WTC11 (cell line): ENCODE data around the gene EIF5A. TPM values are rescaled to one million over a fixed set of nuclear protein-coding genes. Genes with fewer than 3 reads are reported as not detected.

Experiments used
- ATAC-seq: fragments of 200-7000 bp; cut with Tn5 transposase; 2 replicates; pipeline ENCODE4 v1.10.0; 2021; ENCODE audit warnings: mild to moderate bottlenecking, moderate library complexity
- CTCF ChIA-PET: fragments of 300-600 bp; sonication (Branson Sonifier 250); formaldehyde crosslinking; loops from one replicate; lab custom pipeline; 2021; ENCODE audit warnings: antibody characterized with exemption; lab: Charles Lee
- POLR2A ChIA-PET: fragments of 350-600 bp; sonication (Branson Sonifier 250); formaldehyde crosslinking; loops from one replicate; lab custom pipeline; 2021; ENCODE audit warnings: antibody characterized with exemption; lab: Charles Lee
- DNase-seq: peaks from one replicate; pipeline ENCODE4 v3.0.0; 2021; ENCODE audit warnings: low spot score
- H3K27ac Mint-ChIP-seq: 2 replicates; pipeline ENCODE4 v1.8.0; 2021; ENCODE audit warnings: mixed read lengths
- H3K27me3 Mint-ChIP-seq: 2 replicates; pipeline ENCODE4 v1.8.0; 2021; ENCODE audit warnings: low read depth, mild to moderate bottlenecking, moderate library complexity, mixed read lengths
- H3K36me3 Mint-ChIP-seq: 2 replicates; pipeline ENCODE4 v1.8.0; 2021; ENCODE audit warnings: mixed read lengths
- H3K4me1 Mint-ChIP-seq: 2 replicates; pipeline ENCODE4 v1.8.0; 2022; ENCODE audit warnings: mixed read lengths
- H3K4me3 Mint-ChIP-seq: 2 replicates; pipeline ENCODE4 v1.8.0; 2021; ENCODE audit warnings: mild to moderate bottlenecking, moderate library complexity, mixed read lengths
- H3K9me3 Mint-ChIP-seq: 2 replicates; pipeline ENCODE4 v1.8.0; 2021; ENCODE audit warnings: mixed read lengths
- CBFB ChIP-seq: sonication (generic); formaldehyde crosslinking; IDR thresholded peaks from 2 replicates; pipeline ENCODE4 v1.8.1; 2022; ENCODE audit warnings: mild to moderate bottlenecking, low read depth, missing genetic modification reagents
- E2F1 ChIP-seq: sonication (generic); formaldehyde crosslinking; IDR thresholded peaks from 2 replicates; pipeline ENCODE4 v1.8.0; 2022; ENCODE audit warnings: mild to moderate bottlenecking, missing genetic modification reagents
- EMX1 ChIP-seq: fragments of 250-450 bp; sonication (Bioruptor Pico); IDR thresholded peaks from 2 replicates; pipeline ENCODE4 v1.8.0; 2021; ENCODE audit warnings: mild to moderate bottlenecking
- FOXJ3 ChIP-seq: sonication (generic); formaldehyde crosslinking; IDR thresholded peaks from 2 replicates; pipeline ENCODE4 v1.9.0; 2021; ENCODE audit warnings: missing genetic modification reagents, mild to moderate bottlenecking, borderline replicate concordance
- GABPB1 ChIP-seq: sonication (generic); formaldehyde crosslinking; IDR thresholded peaks from 2 replicates; pipeline ENCODE4 v1.8.1; 2023; ENCODE audit warnings: mild to moderate bottlenecking, missing genetic modification reagents
- NR3C1 ChIP-seq: sonication (generic); formaldehyde crosslinking; conservative IDR thresholded peaks from 2 replicates; pipeline ENCODE4 v1.8.1; 2023; ENCODE audit warnings: low read depth, mild to moderate bottlenecking, missing genetic modification reagents
- PREB ChIP-seq: sonication (generic); formaldehyde crosslinking; IDR thresholded peaks from 2 replicates; pipeline ENCODE4 v1.8.1; 2022; ENCODE audit warnings: mild to moderate bottlenecking, missing genetic modification reagents, moderate library complexity, borderline replicate concordance
- SMAD4 ChIP-seq: sonication (generic); formaldehyde crosslinking; IDR thresholded peaks from 2 replicates; pipeline ENCODE4 v1.8.0; 2022; ENCODE audit warnings: mild to moderate bottlenecking, missing genetic modification reagents
- TCF7 ChIP-seq: sonication (generic); formaldehyde crosslinking; IDR thresholded peaks from 2 replicates; pipeline ENCODE4 v1.8.0; 2022; ENCODE audit warnings: mild to moderate bottlenecking, low read depth, missing genetic modification reagents, moderate library complexity
- ZBTB21 ChIP-seq: sonication (generic); formaldehyde crosslinking; IDR thresholded peaks from 2 replicates; pipeline ENCODE4 v1.8.1; 2023; ENCODE audit warnings: mild to moderate bottlenecking, missing genetic modification reagents, borderline replicate concordance
- ZNF263 ChIP-seq: sonication (generic); formaldehyde crosslinking; IDR thresholded peaks from 2 replicates; pipeline ENCODE4 v1.8.1; 2022; ENCODE audit warnings: low read depth, mild to moderate bottlenecking, moderate library complexity, missing genetic modification reagents
- ZNF512 ChIP-seq: sonication (generic); formaldehyde crosslinking; IDR thresholded peaks from 2 replicates; pipeline ENCODE4 v1.8.1; 2022; ENCODE audit warnings: missing genetic modification reagents, borderline replicate concordance
- ZNF671 ChIP-seq: fragments of 250-450 bp; sonication (Bioruptor Pico); IDR thresholded peaks from 2 replicates; pipeline ENCODE4 v1.8.0; 2021; ENCODE audit warnings: mild to moderate bottlenecking
- ZSCAN18 ChIP-seq: fragments of 250-450 bp; sonication (Bioruptor Pico); IDR thresholded peaks from 2 replicates; pipeline ENCODE4 v2.1.2; 2022; ENCODE audit warnings: mild to moderate bottlenecking, moderate library complexity
- total RNA-seq: library from RNA; stranded (reverse); gene quantifications from 3 replicates; pipeline ENCODE4 v1.2.3, GENCODE V29; 2021
- TF ChIP-seq, protein P1 (sequence below): sonication (generic); formaldehyde crosslinking; IDR thresholded peaks from 2 replicates; pipeline ENCODE4 v1.8.0; 2022; ENCODE audit warnings: mild to moderate bottlenecking, missing genetic modification reagents
- TF ChIP-seq, protein P2 (sequence below): sonication (generic); formaldehyde crosslinking; IDR thresholded peaks from 2 replicates; pipeline ENCODE4 v1.8.0; 2022; ENCODE audit warnings: mild to moderate bottlenecking, missing genetic modification reagents
- TF ChIP-seq, protein P3 (sequence below): sonication (generic); formaldehyde crosslinking; IDR thresholded peaks from 2 replicates; pipeline ENCODE4 v1.8.0; 2023; ENCODE audit warnings: mild to moderate bottlenecking, missing genetic modification reagents

The EIF5A gene
- total RNA-seq, 1 experiment from 2014 or later, result 1,021 TPM

DNA sequence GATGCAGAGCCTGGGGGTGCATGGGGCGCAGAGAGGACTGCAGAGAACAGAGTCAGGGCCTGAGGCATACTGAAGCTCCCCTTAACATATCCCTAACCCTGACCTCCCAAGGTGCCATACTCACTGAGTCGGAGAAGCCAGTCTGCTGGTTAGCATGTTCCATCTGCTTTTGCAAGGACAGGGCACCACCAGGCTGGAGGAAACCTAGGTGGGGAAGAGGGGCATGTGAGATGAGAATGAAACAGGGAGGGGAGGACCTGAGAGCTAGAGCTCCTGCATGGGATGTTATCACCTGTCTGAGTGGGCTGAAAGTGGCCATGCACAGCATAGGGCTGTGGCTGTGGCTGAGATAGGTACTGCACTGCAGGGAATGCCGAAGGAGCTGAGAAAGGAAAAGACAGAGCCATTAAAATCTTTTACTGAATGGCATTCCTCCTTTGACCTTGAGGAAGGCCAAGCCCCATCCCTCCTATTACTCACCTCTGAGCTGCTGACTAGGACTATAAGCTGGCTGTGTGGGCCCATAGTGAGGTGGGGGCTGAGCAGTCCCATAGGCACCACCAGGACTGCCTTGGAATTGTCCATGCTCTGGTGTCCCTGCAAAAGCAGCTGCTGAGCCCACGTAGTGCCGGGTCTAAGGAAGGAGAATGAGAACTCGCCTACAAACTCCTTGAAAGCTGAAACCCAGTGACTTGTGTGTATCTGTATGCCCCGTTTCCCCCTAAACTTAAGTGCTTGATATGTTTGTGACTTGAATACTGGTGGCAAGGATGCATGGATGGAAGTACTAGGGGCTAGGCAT, 5.9 kb downstream of the EIF5A start:
- ChIA-PET POLR2A (interaction anchor here (1.3 to 3.9 kb wide), 3 partner anchors 16 to 247 kb away, joined by 3 to 21 read pairs (median 4); partner anchors contain the start of genes ACADVL, DLG4 and NEURL4), CTCF (interaction anchor here (0.8 to 3.3 kb wide), 14 partner anchors 16 to 267 kb away, joined by 3 to 19 read pairs (median 5); partner anchors contain the start of genes GABARAP, NEURL4, SLC2A4 and TMEM256)
- H3K27ac Mint-ChIP-seq, result peak overlapping the region; percentile 70
- H3K9me3 Mint-ChIP-seq, result no peaks in the 10 kb centered on the region
- H3K4me3 Mint-ChIP-seq, result peak overlapping the region; percentile 73
- ATAC-seq (peak; percentile 59), DNase-seq (no peak)
- peak; percentile 73 for TF ChIP-seq ZNF671 (CRISPR knock-in tag)
- TF ChIP-seq, protein P1, sequence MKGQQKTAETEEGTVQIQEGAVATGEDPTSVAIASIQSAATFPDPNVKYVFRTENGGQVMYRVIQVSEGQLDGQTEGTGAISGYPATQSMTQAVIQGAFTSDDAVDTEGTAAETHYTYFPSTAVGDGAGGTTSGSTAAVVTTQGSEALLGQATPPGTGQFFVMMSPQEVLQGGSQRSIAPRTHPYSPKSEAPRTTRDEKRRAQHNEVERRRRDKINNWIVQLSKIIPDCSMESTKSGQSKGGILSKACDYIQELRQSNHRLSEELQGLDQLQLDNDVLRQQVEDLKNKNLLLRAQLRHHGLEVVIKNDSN (CRISPR knock-in tag), result no peak
- TF ChIP-seq E2F1 (CRISPR knock-in tag), result no peak
- TF ChIP-seq EMX1, result peak; percentile 82
- TF ChIP-seq NR3C1 (CRISPR knock-in tag), result no peak
- H3K27me3 Mint-ChIP-seq, result no peaks in the 10 kb centered on the region
- H3K4me1 Mint-ChIP-seq, result peaks cover 41% of the 10 kb centered on the region
- peaks cover 54% of the 10 kb centered on the region for H3K36me3 Mint-ChIP-seq

GRCh38 chr17:7313890-7314718, 6.7 kb downstream of the EIF5A start:
- ChIA-PET POLR2A (interaction anchor here (1.3 to 3.9 kb wide), 4 partner anchors 15 to 246 kb away, joined by 3 to 21 read pairs (median 4); partner anchors contain the start of genes ACADVL, ACAP1, DLG4 and NEURL4), CTCF (interaction anchor here (0.8 to 3.3 kb wide), 15 partner anchors 15 to 275 kb away, joined by 3 to 19 read pairs (median 5); partner anchors contain the start of genes GABARAP, NEURL4, SLC2A4 and TMEM256)
- no peaks in the 10 kb centered on the region for H3K27me3 Mint-ChIP-seq
- H3K27ac Mint-ChIP-seq, result peak overlapping the region; percentile 95
- H3K4me1 Mint-ChIP-seq, result peaks cover 38% of the 10 kb centered on the region
- peaks cover 58% of the 10 kb centered on the region for H3K36me3 Mint-ChIP-seq
- H3K4me3 Mint-ChIP-seq, result peak overlapping the region; percentile 73
- no peaks in the 10 kb centered on the region for H3K9me3 Mint-ChIP-seq
- DNase-seq, result no peak
- no peak for ATAC-seq
- TF ChIP-seq, protein P2, sequence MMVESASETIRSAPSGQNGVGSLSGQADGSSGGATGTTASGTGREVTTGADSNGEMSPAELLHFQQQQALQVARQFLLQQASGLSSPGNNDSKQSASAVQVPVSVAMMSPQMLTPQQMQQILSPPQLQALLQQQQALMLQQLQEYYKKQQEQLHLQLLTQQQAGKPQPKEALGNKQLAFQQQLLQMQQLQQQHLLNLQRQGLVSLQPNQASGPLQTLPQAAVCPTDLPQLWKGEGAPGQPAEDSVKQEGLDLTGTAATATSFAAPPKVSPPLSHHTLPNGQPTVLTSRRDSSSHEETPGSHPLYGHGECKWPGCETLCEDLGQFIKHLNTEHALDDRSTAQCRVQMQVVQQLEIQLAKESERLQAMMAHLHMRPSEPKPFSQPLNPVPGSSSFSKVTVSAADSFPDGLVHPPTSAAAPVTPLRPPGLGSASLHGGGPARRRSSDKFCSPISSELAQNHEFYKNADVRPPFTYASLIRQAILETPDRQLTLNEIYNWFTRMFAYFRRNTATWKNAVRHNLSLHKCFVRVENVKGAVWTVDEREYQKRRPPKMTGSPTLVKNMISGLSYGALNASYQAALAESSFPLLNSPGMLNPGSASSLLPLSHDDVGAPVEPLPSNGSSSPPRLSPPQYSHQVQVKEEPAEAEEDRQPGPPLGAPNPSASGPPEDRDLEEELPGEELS, result no peak
- TF ChIP-seq ZSCAN18 (CRISPR knock-in tag) (no peak), GABPB1 (CRISPR knock-in tag) (no peak), PREB (CRISPR knock-in tag) (no peak), ZNF263 (CRISPR knock-in tag) (no peak), CBFB (no peak), E2F1 (CRISPR knock-in tag) (no peak), EMX1 (no peak), FOXJ3 (CRISPR knock-in tag) (no peak), ZNF512 (CRISPR knock-in tag) (no peak), SMAD4 (CRISPR knock-in tag) (no peak), ZBTB21 (CRISPR knock-in tag) (no peak), TCF7 (CRISPR knock-in tag) (no peak)
- TF ChIP-seq, protein P3, sequence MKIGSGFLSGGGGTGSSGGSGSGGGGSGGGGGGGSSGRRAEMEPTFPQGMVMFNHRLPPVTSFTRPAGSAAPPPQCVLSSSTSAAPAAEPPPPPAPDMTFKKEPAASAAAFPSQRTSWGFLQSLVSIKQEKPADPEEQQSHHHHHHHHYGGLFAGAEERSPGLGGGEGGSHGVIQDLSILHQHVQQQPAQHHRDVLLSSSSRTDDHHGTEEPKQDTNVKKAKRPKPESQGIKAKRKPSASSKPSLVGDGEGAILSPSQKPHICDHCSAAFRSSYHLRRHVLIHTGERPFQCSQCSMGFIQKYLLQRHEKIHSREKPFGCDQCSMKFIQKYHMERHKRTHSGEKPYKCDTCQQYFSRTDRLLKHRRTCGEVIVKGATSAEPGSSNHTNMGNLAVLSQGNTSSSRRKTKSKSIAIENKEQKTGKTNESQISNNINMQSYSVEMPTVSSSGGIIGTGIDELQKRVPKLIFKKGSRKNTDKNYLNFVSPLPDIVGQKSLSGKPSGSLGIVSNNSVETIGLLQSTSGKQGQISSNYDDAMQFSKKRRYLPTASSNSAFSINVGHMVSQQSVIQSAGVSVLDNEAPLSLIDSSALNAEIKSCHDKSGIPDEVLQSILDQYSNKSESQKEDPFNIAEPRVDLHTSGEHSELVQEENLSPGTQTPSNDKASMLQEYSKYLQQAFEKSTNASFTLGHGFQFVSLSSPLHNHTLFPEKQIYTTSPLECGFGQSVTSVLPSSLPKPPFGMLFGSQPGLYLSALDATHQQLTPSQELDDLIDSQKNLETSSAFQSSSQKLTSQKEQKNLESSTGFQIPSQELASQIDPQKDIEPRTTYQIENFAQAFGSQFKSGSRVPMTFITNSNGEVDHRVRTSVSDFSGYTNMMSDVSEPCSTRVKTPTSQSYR (CRISPR knock-in tag), result no peak
